ENCODE measurements around the gene PHACTR1.

PHACTR1 gene

GRCh38 chr6:12806796-12807195 is 90.2 kb downstream of the PHACTR1 start:
- no peak for DNase-seq (ENCODE audit: extremely low spot score)
- TF ChIP-seq FOXA1 (IDR thresholded peaks at IDR 0.05): no peak
- no peak for TF ChIP-seq ARNT (IDR thresholded peaks at IDR 0.05)
- no peak for TF ChIP-seq ZNF384 (IDR thresholded peaks at IDR 0.05)
- no peak for TF ChIP-seq PKNOX1 (IDR thresholded peaks at IDR 0.05)
- TF ChIP-seq FOXM1 (IDR thresholded peaks at IDR 0.05; ENCODE audit: borderline replicate concordance): no peak
- no peak for TF ChIP-seq CTBP1 (IDR thresholded peaks at IDR 0.05; ENCODE audit: borderline replicate concordance)
- no peak for TF ChIP-seq LEF1 (IDR thresholded peaks at IDR 0.05; ENCODE audit: borderline replicate concordance)
- TF ChIP-seq SUZ12 (IDR thresholded peaks at IDR 0.05): no peak
- no peak for TF ChIP-seq HDGF (IDR thresholded peaks at IDR 0.05; ENCODE audit: borderline replicate concordance)
- TF ChIP-seq L3MBTL2 (conservative IDR thresholded peaks at IDR 0.05): no peak
- TF ChIP-seq NFRKB (IDR thresholded peaks at IDR 0.05): no peak
- TF ChIP-seq BHLHE40 (IDR thresholded peaks at IDR 0.05; ENCODE audit: borderline replicate concordance): no peak
- no peak for TF ChIP-seq FOXK2 (IDR thresholded peaks at IDR 0.05)
- ChIA-PET POLR2A (interaction anchor here (0.6 kb wide), 1 partner anchor 1537 kb away, joined by 3 read pairs; no protein-coding TSS in a partner anchor), CTCF (no interaction called here)

GRCh38 chr6:12811519-12811918 is 95.0 kb downstream of the PHACTR1 start:
- no peak for DNase-seq (ENCODE audit: extremely low spot score)
- ChIA-PET CTCF (no interaction called here), POLR2A (no interaction called here)
- TF ChIP-seq ELF4 (IDR thresholded peaks at IDR 0.05) (no peak), L3MBTL2 (conservative IDR thresholded peaks at IDR 0.05) (no peak), BHLHE40 (IDR thresholded peaks at IDR 0.05; ENCODE audit: borderline replicate concordance) (no peak), SP1 (IDR thresholded peaks at IDR 0.05) (no peak), PKNOX1 (IDR thresholded peaks at IDR 0.05) (no peak), FOXK2 (IDR thresholded peaks at IDR 0.05) (no peak), ZNF384 (IDR thresholded peaks at IDR 0.05) (no peak), HDGF (IDR thresholded peaks at IDR 0.05; ENCODE audit: borderline replicate concordance) (no peak), SUZ12 (IDR thresholded peaks at IDR 0.05) (no peak), CTBP1 (IDR thresholded peaks at IDR 0.05; ENCODE audit: borderline replicate concordance) (no peak), LEF1 (IDR thresholded peaks at IDR 0.05; ENCODE audit: borderline replicate concordance) (no peak), NFRKB (IDR thresholded peaks at IDR 0.05) (no peak), ARNT (IDR thresholded peaks at IDR 0.05) (no peak), FOXM1 (IDR thresholded peaks at IDR 0.05; ENCODE audit: borderline replicate concordance) (no peak)

GRCh38 chr6:12813321-12813720 is 96.8 kb downstream of the PHACTR1 start:
- TF ChIP-seq FOXM1 (IDR thresholded peaks at IDR 0.05; ENCODE audit: borderline replicate concordance) (no peak), BHLHE40 (IDR thresholded peaks at IDR 0.05; ENCODE audit: borderline replicate concordance) (no peak), LEF1 (IDR thresholded peaks at IDR 0.05; ENCODE audit: borderline replicate concordance) (no peak)
- CTCF ChIA-PET: interaction anchor here (1.7 kb wide), 1 partner anchor 30 kb away, joined by 3 read pairs; no protein-coding TSS in a partner anchor
- DNase-seq (ENCODE audit: extremely low spot score): no peak
- POLR2A ChIA-PET: no interaction called here

- TF ChIP-seq ARNT (IDR thresholded peaks at IDR 0.05) (no peak), NFRKB (IDR thresholded peaks at IDR 0.05) (no peak), CTBP1 (IDR thresholded peaks at IDR 0.05; ENCODE audit: borderline replicate concordance) (no peak), ELF4 (IDR thresholded peaks at IDR 0.05) (no peak), TARDBP (IDR thresholded peaks at IDR 0.05) (no peak), SP1 (IDR thresholded peaks at IDR 0.05) (no peak), BHLHE40 (IDR thresholded peaks at IDR 0.05; ENCODE audit: borderline replicate concordance) (no peak), FOXA1 (IDR thresholded peaks at IDR 0.05) (no peak), HDGF (IDR thresholded peaks at IDR 0.05; ENCODE audit: borderline replicate concordance) (no peak), LEF1 (IDR thresholded peaks at IDR 0.05; ENCODE audit: borderline replicate concordance) (no peak), L3MBTL2 (conservative IDR thresholded peaks at IDR 0.05) (no peak)
- DNase-seq (ENCODE audit: extremely low spot score): no peak
- ChIA-PET CTCF (no interaction called here), POLR2A (no interaction called here)
Observed at GRCh38 chr6:12814015-12814414, 97.4 kb downstream of the PHACTR1 start.

- ChIA-PET CTCF (no interaction called here), POLR2A (no interaction called here)
- DNase-seq (ENCODE audit: extremely low spot score): no peak
- no peak for TF ChIP-seq ELF4 (IDR thresholded peaks at IDR 0.05)
- TF ChIP-seq FOXA1 (IDR thresholded peaks at IDR 0.05): no peak
- TF ChIP-seq L3MBTL2 (conservative IDR thresholded peaks at IDR 0.05): no peak
- TF ChIP-seq LEF1 (IDR thresholded peaks at IDR 0.05; ENCODE audit: borderline replicate concordance): no peak
- TF ChIP-seq FOXM1 (IDR thresholded peaks at IDR 0.05; ENCODE audit: borderline replicate concordance): no peak
- TF ChIP-seq FOXK2 (IDR thresholded peaks at IDR 0.05): no peak
- TF ChIP-seq TARDBP (IDR thresholded peaks at IDR 0.05): no peak
- TF ChIP-seq BHLHE40 (IDR thresholded peaks at IDR 0.05; ENCODE audit: borderline replicate concordance): no peak
- TF ChIP-seq NFRKB (IDR thresholded peaks at IDR 0.05): no peak
- TF ChIP-seq PKNOX1 (IDR thresholded peaks at IDR 0.05): no peak
- TF ChIP-seq SP1 (IDR thresholded peaks at IDR 0.05): no peak
- no peak for TF ChIP-seq ARNT (IDR thresholded peaks at IDR 0.05)
- no peak for TF ChIP-seq HDGF (IDR thresholded peaks at IDR 0.05; ENCODE audit: borderline replicate concordance)
- no peak for TF ChIP-seq CTBP1 (IDR thresholded peaks at IDR 0.05; ENCODE audit: borderline replicate concordance)
- TF ChIP-seq SUZ12 (IDR thresholded peaks at IDR 0.05): no peak
- no peak for TF ChIP-seq ZNF384 (IDR thresholded peaks at IDR 0.05)
Observed at GRCh38 chr6:12815089-12815488, 98.5 kb downstream of the PHACTR1 start.

- POLR2A ChIA-PET: no interaction called here
- DNase-seq (ENCODE audit: extremely low spot score): peak; percentile 20
Observed at GRCh38 chr6:12815884-12816600, 99.5 kb downstream of the PHACTR1 start.

More at GRCh38 chr6:12815884-12816600, 99.5 kb downstream of the PHACTR1 start:
- peak; percentile 65 for TF ChIP-seq PKNOX1 (IDR thresholded peaks at IDR 0.05)
- TF ChIP-seq CTBP1 (IDR thresholded peaks at IDR 0.05; ENCODE audit: borderline replicate concordance): peak; percentile 79; the same call in 1 of the 2 replicates
- TF ChIP-seq FOXK2 (IDR thresholded peaks at IDR 0.05): no peak
- peak; percentile 39 for TF ChIP-seq ARNT (IDR thresholded peaks at IDR 0.05)
- CTCF ChIA-PET: interaction anchor here (1.0 kb wide), 1 partner anchor 11 kb away, joined by 4 read pairs; no protein-coding TSS in a partner anchor
